GM19452 (cell line): ENCODE measurements around the gene AGRN.
"Not testable (repeated sequence)": the region's sequence is repeated elsewhere in the genome, so short reads cannot be mapped to it uniquely, and the experiment has no call there.

Source experiments
- ATAC-seq: cut with Tn5 transposase; IDR thresholded peaks from one replicate; pipeline ENCODE4 v1.9.1; 2021; ENCODE audit not compliant: unreplicated experiment

The AGRN gene

DNA sequence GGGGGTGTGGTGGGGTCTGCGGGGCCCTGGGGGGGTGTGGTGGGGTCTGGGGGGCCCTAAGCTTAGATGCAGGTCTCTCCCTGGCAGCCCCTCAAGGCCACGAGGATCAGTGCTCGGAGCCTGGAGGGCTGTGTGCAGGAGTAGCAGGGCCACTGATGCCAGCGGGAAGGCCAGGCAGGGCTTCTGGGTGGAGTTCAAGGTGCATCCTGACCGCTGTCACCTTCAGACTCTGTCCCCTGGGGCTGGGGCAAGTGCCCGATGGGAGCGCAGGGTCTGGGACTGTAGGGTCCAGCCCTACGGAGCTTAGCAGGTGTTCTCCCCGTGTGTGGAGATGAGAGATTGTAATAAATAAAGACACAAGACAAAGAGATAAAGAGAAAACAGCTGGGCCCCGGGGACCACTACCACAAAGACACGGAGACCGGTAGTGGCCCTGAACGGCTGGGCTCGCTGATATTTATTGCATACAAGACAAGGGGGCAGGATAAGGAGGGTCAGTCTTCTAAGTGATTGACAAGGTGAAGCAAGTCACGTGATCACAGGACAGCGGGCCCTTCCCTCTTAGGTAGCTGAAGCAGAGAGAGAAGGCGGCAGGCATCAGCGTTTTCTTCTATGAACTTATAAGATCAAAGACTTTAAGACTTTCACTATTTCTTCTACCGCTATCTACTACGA, 45.5 kb downstream of the AGRN start:
- ATAC-seq, result no peak

DNA sequence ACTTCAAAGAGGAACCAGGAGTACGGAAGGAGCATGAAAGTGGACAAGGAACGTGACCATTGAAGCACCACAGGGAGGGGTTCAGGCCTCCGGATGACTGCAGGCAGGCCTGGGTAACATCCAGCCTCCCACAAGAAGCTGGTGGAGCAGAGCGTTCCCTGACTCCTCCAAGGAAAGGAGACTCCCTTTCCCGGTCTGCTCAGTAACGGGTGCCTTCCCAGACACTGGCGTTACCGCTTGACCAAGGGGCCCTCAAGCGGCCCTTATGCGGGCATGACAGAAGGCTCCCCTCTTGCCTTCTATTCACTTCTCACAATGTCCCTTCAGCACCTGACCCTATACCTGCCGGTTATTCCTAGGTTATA, 46.0 kb downstream of the AGRN start:
- ATAC-seq, result not testable (repeated sequence)

DNA sequence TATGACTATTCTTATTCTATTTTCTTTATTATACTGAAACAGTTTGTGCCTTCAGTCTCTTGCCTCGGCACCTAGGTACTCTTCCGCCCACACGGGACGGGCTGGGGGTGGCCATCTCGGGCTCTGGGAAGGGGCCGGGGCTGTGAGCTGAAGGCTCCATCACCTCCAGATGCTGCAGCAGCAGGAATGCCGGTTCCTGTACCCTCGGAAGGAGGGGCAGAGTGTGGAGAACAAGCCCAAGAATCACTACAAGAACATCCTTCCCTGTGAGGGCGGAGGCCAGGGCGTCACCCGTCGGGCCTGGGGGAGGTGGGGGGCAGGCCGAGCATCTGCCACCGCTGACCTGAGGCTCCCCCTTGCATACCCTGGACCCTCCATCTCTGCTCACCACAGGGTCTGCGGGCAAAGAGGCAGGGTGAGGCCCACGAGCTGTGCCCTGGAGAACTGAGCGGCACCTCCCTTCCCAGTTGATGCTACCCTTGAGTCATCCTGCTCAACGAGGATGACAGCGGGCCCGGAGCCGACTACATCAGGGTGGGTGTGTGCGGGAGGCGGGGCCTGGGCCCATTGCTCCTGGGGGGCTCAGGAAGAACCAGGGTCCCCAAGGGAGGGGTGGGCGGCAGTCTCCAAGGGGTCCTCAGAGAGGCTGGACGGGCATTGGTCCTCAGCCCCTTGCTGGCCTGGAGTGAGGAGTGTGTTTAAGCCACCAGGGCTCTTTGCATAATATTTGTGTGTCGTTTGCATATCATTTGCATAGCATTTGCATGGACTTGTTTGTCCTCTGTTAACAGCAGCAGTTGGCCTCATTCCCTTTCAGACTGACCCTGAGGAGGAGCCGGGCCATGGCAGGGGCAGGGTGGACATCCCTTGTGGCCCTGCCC, 46.7 kb downstream of the AGRN start:
- no peak for ATAC-seq

DNA sequence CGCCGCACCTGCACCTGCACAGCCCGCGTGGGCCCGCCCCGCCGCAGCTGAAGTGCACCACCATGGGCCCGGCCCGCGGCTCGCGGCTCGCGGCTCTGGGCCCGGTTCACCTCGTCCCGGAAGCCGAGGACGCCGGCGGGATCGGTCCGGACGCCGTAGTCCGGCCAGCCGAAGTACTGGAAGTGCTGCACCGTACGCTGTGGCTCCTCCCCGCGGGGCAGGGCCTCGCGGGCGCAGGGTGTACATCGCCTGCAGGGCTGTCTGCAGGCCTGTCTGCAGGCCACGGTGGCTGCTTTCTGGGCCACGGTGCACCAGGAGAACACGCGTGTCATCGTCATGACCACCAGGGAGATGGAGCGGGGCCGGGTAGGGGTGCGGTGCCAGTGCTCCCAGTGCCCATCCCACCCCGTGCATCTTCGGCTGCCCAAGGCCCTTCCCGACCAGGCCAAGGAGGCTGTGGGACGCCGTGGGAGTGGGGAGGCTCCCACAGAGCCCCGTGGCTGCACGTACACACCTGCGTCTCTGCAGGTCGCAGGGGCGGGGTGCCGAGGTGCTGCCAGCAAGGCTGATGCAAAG, 47.5 kb downstream of the AGRN start:
- no peak for ATAC-seq

DNA sequence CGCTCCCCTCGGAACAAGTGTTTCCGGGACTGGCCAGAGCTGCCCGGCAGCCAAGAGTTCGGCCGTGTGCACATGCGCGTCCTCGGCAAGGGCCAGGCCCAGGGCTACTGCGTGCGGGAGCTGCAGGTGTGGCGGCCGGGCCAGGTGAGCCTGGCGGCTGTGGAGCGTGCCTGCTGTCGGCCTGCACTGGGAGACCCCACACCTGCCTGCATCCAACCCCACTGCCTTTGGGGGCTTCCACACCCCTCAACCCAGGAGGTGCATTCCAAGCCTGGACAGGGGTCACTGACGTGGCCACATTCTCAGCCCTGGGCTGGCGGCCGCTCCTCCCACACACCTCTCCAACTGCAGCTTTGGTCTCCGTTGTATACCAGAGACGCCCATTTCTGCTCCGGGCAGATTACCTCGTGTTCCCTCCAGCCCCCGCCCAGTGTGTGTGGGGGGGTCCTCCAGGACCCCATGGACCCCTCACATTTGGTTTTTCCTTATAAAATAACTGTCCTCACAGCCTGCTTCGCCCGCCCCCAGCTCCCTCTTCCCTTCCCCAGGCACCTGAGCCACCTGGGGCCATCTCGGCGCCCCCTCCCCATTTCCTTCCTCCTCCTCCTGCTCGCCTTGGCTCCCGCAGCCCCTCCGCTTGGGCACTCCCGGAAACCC, 48.1 kb downstream of the AGRN start:
- no peak for ATAC-seq

DNA sequence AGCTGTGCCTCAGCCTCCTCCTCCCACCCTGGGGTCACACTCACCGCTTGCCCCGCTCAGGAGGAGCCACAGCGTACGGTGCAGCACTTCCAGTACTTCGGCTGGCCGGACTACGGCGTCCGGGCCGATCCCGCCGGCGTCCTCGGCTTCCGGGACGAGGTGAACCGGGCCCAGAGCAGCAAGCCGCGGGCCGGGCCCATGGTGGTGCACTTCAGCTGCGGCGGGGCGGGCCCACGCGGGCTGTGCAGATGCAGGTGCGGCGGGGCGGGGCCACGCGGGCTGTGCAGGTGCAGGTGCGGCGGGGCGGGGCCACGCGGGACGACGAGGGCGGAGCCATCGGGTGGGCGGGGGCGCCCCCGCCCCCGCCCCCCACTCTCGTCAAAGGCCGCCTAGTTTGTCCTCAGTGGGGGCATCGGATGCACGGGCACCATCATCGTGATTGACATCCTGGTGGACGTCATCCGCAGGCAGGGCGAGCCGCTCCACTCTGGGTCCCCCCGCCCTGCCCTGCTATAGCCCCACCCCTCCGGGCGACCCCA, 48.7 kb downstream of the AGRN start:
- ATAC-seq, result no peak

DNA sequence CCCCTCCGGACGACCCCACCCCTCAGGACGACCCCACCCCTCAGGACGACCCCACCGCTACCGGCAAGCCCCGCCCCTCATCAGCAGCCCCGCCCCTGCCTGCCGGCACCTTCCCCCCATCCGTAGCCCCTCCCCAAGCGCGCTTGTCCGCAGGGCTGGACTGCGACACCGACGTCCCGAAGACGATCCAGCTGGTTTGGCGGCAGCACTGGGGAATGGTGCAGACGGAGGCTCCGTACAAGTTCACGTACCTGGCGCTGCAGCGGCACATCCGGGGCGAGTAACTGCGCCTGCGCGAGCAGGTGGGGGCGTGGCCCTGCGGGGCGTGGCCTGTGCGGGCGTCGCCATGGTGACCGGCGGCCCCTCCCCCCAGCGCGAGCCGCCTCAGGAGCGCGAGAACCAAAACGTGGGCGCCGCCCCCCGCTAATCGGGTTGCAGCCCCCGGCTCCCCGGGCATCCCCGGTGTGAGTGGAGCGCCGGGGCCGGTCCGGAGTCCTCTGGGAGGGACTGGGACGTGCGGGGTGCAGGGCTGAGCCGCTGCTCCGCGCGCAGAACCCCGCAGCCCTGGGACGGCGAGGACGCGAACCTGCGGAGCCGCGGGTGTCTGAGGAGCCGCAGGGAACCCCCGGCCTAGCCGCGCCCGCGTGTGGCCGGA, 49.3 kb downstream of the AGRN start:
- ATAC-seq, result peak; percentile 48

DNA sequence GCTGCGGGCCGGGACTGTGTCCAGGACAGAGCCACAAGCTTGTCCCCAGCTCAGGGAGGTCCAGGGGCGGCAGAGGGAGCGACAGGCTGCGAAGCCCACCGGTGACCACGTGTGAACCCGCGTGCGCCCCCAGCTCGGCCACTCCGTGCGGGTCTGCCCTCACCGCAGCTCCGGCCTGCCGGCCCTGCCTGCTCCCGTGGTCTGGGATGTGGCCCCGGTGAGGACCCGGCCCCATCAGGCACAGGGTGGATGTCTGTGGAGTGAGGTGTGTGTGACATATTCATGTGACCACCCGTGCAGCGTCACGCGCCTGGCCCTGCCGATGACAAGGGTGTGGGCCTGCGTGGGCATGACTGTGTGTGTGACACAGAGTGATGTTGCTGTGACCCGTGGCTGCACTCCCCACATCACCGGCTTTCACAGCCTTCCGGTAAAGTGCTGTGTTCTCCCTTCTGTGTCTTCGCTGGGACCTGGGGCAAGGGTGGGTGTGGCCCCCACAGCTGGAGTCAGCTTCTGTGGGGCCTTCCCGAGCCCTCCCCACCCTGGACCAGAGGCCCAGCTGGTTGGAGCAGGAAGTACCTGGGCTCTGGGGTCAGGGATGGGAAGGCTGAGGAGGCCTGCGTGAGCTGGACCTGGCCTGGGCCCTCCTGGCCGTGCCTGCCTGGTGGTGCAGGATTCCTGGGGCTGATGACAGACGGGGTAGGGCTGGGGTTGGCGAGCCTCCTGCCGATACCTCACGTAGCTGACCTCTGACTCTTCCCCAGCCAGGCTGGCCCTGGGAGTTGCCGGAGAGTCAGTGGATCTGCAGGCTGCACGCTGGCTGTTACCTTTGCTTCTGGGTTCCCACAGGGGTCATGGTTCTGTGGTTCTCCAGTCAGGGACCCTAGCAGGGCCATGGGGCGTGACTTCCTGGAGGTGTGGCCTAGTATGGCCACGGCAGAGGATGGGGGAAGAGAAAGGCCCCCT, 50.1 kb downstream of the AGRN start:
- ATAC-seq, result no peak

DNA sequence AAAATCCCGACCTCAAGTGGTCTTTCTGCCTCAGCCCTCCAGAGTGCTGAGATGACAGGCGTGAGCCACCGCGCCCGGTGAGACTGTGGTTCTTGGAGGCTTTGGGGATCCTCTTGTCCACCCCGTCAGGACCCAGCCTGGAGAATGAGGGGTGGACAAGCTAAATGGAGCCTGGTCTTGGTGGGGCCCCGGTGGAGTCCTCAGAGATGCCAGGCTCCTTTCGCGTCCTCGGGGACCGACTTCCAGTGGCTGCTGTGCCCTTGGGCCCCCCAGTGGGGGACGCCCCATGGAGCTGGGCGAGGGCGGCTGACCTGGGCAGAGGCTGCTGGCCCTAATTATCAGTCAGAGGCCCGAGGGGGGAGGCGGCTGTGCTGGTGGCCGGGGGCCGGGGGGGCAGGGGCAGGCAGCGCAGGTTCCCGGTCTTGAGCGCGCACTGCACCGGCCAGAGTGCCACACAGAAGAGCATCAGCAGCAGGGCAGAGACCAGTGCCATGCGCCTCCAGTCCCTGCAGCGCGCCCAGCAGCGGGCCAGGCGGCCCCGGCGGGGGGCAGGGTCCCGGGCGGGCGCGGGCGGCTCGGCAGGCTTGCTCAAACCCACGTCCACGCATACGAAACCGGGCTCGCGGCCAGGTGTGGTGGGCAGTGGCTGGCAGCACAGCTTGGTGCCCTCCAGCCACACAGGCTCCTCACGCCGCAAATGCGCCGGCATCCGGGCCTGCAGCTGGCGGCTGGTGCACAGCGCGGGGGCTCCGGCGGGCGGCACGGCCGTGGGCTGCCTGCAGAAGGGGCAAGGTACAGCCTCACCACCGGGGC, 51.8 kb downstream of the AGRN start:
- no peak for ATAC-seq

DNA sequence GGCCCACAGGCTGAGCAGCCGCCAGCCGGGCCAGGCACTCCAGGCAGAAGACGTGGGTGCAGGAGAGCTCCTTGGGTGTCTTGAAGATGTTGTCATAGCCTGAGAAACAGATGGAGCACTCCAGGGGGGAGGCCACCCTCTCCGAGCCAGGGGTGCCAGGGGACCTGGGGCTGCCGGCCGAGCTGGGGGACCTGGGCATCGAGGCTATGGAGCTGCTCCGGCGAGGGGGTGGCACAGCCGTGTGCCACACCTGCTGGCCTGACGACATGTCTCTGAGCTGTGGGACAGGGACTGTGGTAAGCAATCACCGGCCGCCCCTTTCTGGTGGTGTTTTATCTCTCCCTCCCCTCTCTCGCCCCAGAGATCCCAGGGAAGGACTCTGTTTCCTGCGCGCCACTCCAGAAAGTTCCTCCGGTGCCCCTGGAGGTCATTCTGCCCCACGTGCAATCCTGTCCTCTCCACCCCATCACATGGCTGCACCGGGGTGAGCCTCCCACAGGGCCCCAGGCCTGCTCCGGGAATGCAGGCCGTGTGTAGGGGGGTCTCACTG, 52.5 kb downstream of the AGRN start:
- no peak for ATAC-seq

DNA sequence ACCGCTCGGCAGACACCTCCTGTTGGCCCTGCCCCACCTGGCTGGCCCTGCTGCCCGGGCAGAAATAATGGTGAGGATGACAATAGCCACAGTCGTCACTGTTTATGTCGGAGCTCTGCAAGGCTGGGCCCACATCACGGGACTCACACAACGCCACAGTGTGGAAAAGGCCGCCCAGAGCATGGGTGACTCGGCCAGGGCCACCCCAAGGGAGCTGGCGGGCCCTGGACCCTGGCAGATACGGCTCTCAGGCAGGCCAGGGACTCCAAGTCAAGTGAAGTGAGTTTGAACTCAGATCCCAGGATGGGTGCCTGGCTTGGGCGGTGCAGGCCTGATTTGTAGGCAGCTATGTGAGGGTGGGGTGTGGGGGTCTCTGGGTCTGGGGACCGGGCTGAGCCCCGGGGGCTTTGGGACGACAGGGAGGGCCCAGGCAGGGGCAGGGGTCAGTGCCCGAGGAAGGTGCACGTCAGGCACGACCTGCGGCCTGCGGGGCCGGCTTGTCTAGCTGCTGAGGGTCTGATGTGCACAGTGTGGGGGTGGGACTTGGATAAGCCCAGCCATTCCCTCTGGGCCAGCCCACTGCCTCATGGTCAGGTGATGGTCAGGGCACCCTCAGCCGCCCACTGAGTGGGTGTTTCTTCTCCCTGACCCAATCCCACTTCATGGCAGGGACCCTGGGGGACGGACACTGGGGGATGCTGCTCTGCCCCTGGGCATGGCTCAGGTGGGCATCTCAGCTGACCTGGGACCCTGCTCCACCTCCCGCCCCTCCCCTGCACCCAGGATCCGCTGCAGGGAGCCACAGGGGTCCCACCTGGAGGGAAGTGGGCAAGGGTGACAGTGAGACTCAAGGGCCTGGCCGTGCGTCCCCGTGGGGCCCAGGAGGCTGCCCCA, 53.2 kb downstream of the AGRN start:
- no peak for ATAC-seq

DNA sequence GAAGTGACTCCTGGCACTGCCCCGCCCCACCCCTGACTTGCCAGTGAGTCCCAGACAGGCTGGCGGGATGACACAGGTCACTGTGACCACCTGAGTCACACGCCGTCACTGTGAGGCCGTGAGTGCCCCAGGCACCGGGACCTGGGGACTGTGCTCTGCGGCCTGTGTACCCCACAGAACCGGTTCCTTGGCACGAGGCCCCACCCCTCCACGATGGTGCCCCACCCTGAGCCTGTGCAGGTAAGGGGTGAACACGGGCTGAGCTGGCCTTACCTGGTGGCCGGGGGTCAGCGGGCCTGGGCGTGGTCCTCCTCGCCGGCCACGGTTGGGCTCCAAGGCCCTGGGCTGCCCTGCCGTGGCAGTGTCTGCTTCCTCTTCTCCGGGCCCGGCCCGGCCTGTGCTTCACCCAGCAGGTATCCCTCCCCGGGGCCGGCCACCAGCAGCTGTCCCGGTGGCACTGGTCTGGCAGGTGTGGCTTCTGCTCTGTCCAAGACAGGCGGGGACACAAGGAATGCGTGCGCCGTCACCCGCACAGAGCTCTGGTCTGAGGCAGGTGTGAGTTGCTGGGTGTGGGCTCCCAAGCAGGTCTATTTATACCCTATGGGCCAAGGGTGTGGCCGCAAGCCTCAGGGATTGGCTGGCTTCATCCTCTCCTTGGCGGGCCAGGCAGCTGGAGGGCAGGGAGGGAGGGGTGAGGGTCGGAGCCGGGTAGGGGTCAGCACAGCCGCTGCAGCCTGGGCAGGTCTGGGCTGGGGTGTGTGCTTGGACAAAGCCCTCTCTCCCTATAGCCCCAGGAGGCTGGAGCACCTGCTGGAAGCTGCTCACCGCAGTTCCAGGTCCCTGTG, 54.0 kb downstream of the AGRN start, which contains the start of gene RNF223:
Gene RNF223, minus strand, starts transcription at position 564 of the 845 bp plus-strand sequence. CDS start 1,740 bp downstream, outside the sequence.
- ATAC-seq, result no peak

DNA sequence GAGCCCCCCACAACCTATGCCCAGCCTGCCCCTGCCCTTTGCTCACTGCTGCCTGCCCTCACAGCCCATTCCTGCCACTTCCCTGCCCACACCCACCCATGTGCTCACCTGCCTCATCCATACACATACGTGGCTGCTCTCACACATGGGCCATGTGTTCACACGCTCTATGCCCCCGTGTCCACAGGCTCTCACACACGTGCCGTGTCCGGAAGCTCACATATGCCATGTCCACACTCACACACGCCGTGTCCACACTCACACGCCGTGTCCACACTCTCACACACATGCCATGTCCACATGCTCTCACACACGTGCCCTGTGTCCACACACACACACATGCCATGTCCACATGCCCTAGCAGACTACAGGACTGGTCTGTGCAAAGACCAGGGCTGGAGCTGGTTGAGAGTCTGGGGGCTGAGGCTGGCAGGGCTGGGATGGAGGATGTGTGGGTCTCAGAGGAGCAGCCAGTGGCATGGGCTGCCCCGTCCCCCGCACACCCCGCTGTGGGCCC, 54.8 kb downstream of the AGRN start:
- no peak for ATAC-seq

DNA sequence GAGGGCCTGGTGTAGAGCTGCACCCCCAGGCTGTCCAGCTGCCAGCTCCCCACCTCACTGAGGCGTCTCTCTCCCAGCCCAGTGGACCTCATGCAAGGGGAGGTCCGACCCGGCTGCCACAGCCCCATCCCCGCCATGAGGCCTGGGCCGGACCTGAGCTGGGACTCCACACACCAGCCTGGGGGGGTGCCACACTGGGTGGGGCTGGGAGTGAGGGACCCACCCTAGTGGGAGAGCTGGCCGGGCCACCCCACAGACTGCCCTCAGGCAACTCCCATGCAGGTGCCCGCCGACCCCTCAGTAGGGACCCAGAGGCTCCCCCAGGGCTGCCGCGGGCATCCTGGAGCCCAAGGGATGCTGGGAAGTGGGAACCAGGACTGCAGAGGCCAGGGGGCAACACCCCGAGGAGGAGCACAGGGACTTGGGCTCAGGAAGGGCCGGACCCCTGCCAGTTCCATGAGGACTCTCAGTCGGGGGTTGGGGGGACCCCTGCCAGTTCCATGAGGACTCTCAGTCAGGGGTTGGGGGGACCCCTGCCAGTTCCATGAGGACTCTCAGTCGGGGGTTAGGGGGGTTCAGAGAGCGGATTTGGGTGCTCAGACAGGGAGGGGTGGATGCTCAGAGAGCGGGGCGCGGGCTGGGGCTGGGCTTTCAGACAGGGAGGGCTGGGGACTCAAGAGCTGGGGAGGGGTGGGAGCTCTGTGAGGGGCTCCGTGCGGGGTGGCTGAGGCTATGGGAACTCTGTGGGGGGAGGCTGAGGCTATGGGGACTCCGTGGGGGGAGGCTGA, 55.4 kb downstream of the AGRN start:
- no peak for ATAC-seq

DNA sequence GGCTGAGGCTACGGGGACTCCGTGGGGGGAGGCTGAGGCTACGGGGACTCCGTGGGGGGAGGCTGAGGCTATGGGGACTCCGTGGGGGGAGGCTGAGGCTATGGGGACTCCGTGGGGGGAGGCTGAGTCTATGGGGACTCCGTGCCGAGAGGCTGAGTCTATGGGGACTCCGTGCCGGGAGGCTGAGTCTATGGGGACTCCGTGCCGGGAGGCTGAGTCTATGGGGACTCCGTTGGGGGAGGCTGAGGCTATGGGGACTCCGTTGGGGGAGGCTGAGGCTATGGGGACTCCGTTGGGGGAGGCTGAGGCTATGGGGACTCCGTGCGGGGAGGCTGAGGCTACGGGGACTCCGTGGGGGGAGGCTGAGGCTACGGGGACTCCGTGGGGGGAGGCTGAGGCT, 57.5 kb downstream of the AGRN start:
- not testable (repeated sequence) for ATAC-seq
